GM21825 (cell line): ENCODE results near the gene CHD9.
"Not testable (repeated sequence)": the region's sequence is repeated elsewhere in the genome, so short reads cannot be mapped to it uniquely, and the experiment has no call there.

ENCODE experiments used
- ATAC-seq: cut with Tn5 transposase; IDR thresholded peaks from one replicate; pipeline ENCODE4 v1.9.1; 2021; ENCODE audit warnings: mild to moderate bottlenecking, moderate library complexity; ENCODE audit not compliant: unreplicated experiment

The CHD9 gene

DNA sequence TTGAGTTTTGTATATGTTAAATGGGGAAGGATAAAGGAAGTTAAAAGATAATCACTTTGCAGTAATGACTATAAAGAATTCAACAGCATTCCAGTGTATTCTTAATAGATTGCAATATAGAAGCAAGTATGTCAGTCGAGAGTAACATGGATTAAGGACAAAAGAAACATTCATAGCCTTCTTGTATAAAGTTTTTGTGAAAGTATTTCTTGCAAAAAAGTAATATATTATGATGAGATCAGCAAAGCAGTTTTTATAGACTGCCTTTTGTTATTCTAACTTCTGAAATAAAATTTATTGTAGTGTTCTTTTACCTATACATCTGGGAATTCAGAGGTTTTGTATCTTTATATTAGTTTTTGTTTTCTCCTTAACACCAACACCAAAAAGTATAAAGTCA, 194.5 kb downstream of the CHD9 start:
- ATAC-seq = no peak

GRCh38 chr16:53257001-53257400, 202.2 kb downstream of the CHD9 start:
- no peak for ATAC-seq

- ATAC-seq = no peak
Measured at GRCh38 chr16:53258809-53259208, 204.0 kb downstream of the CHD9 start.

DNA sequence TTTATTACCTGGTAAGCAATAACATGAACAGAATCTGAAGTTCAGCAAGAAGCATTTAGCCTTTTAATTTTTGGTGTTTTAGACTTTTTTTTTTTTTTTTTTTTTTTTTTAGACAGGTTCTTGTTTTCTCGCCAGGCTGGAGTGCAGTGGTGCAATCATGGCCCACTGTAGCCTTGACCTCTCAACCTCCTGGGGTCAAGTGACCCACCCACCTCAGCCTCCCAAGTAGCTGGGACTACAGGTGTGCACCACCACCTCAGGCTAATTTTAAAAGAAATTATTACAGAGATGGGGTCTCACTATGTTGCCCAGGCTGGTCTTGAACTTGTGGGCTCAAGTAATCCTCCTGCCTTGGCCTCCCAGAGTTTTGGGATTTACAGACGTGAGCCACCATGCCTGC, 206.5 kb downstream of the CHD9 start:
- no peak for ATAC-seq

- ATAC-seq = no peak
Measured at GRCh38 chr16:53262645-53263044, 207.9 kb downstream of the CHD9 start.

- no peak for ATAC-seq
Measured at GRCh38 chr16:53266156-53266555, 211.4 kb downstream of the CHD9 start.

GRCh38 chr16:53278498-53278897, 223.7 kb downstream of the CHD9 start:
- not testable (repeated sequence) for ATAC-seq

DNA sequence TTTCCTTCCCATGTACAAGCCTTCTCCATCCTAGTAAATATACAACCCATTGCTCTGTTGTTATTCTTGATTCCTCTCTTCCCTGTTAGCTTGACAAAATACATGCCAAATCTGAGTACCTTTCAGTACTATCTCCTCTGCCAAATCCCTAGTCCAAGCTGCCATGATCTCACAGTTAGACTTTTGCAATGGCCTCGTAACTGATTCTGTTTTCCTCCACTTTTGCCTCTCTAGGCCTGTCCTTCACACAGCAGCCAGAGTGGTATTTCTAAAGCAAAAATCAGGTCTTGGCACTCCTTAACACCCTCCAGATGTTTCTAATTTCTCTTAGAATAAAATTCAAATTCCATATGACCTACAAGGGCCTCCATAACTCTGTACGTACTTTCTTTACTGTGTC, 226.5 kb downstream of the CHD9 start:
- no peak for ATAC-seq

- no peak for ATAC-seq
Measured at GRCh38 chr16:53281859-53282258, 227.1 kb downstream of the CHD9 start.

GRCh38 chr16:53282328-53282727, 227.5 kb downstream of the CHD9 start:
- ATAC-seq = no peak

DNA sequence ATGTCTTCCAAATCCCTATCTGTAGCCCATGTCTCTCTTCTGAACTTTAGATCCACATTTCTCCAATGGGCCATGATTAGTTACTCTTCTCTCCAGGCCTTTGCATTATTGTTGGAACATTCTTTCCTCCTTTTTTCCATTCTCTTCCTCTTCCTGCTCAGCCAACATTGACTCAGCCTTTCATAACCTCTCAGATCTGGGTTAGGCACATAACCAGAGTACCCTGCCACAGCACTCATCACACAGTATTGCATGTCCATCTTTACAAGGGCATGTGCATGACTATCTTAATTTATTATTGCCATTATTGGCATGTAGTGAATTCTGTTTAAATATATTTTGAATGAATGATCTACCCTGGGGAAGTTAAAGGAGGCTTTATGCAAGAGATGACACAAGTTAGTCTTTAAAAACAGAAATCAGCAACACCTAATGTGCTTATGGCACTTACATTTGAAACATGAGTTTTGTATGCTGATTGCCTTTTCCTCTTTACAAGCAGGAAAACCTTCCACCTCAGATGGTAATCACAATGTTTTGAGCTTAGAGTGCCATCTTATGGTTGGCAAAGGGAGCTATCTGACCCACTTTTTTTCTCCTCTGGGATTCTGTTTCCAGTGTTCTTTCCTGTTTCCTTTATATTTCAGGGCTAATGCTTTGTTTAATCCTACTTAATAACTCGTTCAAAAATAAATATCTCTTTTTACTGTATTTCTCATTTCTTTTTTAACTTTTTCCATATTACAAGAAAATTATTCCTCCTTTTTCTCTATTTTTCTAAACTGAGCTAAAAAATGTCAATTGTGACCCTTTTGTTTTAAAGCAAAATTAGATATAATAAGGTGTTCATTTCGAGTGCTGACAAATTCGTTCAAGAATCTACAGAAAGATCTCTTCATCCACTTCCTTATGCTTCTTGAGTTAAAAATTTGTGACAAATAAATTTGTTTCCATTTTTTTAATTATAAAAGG, 228.5 kb downstream of the CHD9 start:
- no peak for ATAC-seq

DNA sequence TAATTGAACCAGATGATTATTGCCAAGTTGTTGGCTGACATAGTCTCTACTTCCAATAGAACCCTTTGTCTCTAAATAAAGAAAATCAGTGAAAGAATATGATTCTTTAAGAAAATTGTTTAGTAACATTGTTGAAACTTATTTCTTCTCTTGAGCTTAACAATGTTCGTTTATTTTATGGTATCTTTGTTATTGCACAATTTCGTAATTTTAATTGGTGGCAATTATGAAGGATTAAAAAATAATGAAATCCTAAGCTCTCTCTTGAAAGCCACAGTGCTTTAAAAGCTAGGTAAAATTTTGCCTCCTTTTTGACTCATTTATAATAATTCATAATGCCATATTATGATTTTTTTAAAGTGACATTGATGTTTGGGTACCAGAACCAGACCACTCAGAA, 230.4 kb downstream of the CHD9 start:
- no peak for ATAC-seq

- ATAC-seq = no peak
Measured at GRCh38 chr16:53290520-53290919, 235.7 kb downstream of the CHD9 start.

DNA sequence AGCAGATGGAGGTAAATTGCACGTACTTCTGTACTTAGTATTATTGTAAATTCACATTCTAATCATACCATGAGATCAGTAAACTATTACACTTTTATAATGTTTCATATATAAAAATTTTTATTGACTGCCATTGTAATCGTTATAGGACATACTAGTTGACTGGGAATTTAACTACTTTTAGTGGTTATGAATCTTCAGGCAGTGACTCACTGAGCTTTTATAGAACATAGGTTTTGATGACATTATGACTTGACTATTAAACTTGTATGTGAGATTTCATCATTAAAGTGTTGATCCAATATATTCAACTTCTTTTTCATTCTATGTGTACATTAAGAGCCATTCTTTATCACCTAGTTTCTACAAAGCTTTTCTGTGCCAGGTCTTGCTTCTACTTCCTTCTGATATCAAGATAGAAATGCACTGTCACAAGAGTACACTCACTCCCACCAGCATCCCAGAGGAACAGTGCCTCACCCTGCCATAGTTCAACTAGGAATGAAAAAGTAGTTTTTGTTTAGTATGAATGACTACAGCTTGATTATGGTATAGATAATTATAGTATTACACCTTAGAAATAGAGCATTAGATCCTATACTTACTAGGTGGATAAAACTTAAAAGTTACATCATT, 237.1 kb downstream of the CHD9 start:
- ATAC-seq = no peak

GRCh38 chr16:53297477-53297876, 242.7 kb downstream of the CHD9 start:
- no peak for ATAC-seq

DNA sequence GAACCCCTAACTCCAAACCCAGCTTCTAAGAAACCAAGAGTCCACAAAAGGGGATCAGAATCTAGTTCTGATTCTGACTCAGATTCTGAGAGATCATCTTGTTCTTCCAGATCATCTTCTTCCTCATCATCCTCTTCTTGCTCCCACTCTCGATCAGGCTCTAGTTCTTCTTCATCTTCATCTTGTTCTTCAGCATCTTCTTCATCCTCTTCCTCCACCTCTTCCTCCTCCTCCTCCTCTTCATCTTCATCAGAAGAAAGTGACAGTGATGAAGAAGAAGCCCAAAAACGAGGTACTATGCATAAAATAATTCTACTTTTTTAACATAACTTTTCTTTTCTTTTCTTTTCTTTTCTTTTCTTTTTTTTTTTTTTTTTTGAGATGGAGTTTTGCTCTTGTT, 249.5 kb downstream of the CHD9 start:
- no peak for ATAC-seq

DNA sequence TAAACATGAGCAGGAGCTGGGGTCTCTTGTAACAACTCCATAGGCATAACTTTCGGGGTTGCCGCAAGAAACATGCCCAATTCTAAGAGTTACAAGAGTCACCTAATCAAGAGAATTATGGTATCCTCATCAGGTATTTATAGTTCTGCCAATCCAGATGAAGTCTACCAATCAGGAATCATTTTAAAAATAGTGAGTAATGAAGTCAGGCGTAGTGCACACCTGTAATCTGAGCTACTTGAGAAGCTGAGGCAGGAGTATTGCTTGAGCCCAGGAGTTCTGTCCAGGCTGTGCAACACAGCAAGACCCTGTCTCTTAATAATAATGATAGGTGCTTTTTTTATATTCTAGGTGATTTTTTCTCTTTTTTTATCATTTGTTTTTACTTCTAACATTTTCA, 251.0 kb downstream of the CHD9 start:
- no peak for ATAC-seq

DNA sequence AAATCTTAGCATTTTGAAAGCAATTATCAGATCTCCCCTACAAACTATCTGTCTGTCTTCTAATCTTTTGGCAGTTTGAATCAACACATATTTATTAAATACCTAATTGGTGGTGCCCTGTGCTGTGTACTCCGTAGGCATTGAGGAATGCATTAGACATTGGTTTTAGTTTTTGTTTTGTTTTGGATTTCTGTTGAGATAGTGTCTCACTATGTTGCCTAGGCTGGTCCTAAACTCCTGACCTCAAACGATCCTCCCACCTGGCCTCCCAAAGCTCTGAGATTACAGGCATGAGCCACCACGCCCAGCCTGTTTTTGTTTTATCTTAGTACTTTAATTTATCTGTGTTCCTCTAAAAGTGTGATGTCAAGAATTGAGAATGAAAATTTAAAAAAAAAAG, 254.7 kb downstream of the CHD9 start:
- ATAC-seq = no peak

GRCh38 chr16:53320992-53321391, 266.2 kb downstream of the CHD9 start:
- ATAC-seq = no peak

DNA sequence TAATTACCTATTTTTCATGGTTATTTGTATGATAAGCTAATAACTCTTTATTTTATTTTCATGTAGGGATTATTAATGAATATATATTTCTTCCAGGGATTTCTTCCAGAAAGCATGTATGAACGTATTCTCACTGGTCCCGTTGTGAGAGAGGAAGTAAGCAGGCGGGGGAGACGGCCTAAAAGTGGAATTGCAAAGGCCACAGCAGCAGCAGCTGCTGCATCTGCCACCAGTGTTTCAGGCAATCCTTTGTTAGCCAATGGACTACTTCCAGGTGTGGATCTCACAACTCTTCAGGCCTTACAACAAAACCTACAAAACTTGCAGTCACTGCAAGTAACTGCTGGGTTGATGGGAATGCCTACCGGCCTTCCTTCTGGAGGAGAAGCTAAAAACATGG, 269.1 kb downstream of the CHD9 start:
- no peak for ATAC-seq

DNA sequence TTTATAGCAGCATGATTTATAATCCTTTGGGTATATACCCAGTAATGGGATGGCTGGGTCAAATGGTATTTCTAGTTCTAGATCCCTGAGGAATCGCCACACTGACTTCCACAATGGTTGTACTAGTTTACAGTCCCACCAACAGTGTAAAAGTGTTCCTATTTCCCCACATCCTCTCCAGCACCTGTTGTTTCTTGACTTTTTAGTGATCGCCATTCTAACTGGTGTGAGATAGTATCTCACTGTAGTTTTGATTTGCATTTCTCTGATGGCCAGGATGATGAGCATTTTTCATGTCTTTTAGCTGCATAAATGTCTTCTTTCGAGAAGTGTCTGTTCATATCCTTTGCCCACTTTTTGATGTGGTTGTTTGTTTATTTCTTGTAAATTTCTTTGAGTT, 276.2 kb downstream of the CHD9 start:
- not testable (repeated sequence) for ATAC-seq

DNA sequence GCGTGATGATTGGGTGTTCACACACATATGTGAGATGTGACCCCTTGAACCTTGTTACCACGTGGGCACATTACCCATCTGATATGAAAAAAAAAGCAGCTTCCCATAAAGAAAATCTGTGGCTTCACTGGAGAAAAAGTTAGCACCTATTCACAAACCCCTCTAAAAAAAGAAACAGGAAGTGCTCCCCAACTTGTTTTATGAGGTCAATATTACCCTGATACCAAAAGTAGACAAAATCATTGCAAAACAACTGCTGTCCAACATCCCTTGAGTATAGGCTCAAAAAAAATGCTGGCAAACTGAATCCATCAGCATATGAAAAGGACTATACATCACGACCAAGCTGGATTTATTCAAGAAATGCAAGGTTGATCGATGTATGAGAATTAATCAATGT, 279.8 kb downstream of the CHD9 start:
- no peak for ATAC-seq
